ENCODE results near the gene RND3.

RND3 gene

GRCh38 chr2:150475479-150476250 is 11.8 kb downstream of the RND3 start:
- no peak for DNase-seq (ENCODE audit: low read depth)

- no peak for DNase-seq (ENCODE audit: low read depth)
These were observed 13.0 kb downstream of the RND3 start for GRCh38 chr2:150474326-150475074.

- DNase-seq (ENCODE audit: low read depth): no peak
These were observed 13.7 kb downstream of the RND3 start for GRCh38 chr2:150473767-150474166.

GRCh38 chr2:150472511-150472899 is 15.0 kb downstream of the RND3 start:
- no peak for DNase-seq (ENCODE audit: low read depth)

DNA sequence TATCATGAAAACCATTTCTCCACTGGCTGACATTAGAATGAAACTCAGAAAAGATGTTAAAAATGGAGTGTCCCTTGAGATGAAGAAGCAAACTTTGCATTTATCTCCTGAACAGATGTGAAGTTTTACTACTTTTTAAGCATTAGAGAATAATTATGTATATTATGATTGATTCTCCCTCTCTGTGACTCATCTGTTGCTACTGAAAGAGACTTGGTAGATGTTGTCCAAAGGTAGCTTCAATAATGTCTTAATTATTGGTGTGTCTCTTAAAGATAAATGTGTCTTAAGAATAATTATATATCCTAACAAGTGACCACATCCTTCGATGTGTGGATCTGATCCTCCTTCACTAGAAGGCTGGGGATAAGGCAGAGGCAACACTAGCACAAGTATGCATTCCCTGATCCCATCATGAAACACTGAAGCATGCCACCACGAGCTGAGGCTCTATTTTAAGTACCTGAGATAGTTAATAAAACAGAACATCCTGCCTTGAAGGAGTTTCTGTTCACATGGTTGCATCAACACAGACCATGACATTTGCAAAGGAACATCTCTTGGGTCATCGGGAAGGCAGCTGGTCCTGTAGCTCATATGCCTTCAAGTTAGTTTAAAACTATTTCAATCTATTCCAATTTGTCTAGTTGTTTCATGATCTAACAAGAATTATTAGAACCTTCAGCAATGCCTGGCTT is 15.5 kb downstream of the RND3 start:
- DNase-seq (ENCODE audit: low read depth): no peak

- DNase-seq (ENCODE audit: low read depth): no peak
These were observed 17.0 kb downstream of the RND3 start for GRCh38 chr2:150470435-150470834.

DNA sequence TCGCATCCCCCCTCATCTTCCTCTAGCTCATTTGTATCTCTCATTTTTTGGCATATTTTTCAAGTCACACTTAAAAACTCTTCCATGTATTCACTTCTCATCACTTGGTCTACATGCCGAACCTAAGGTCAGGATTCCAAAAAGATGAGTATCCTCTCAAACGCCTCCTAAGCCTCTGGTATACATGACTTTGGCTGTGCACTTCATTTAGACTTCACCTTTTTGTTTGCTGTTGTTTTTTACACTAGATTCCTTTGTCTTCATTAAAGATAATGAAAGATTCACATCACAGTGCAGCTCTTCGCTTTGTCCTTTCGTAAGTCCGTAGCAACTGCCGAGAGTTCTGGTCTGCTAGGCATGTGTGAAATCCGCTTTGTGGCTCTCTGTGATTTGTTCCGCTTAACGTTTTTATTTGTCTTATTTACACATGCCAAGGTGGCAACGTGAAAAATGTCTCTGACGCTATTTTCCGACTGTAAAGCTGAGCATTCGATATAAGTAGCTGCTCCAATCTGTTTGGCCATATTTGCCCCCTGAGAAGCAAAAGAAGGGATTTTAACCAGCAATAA is 17.7 kb downstream of the RND3 start:
- DNase-seq (ENCODE audit: low read depth): no peak

- no peak for DNase-seq (ENCODE audit: low read depth)
These were observed 19.0 kb downstream of the RND3 start for GRCh38 chr2:150468350-150468960.

GRCh38 chr2:150467621-150467963 is 19.9 kb downstream of the RND3 start:
- no peak for DNase-seq (ENCODE audit: low read depth)

- no peak for DNase-seq (ENCODE audit: low read depth)
These were observed 20.5 kb downstream of the RND3 start for GRCh38 chr2:150466741-150467620.

- DNase-seq (ENCODE audit: low read depth): no peak
These were observed 21.5 kb downstream of the RND3 start for GRCh38 chr2:150465703-150466569.

- no peak for DNase-seq (ENCODE audit: low read depth)
These were observed 22.5 kb downstream of the RND3 start for GRCh38 chr2:150464986-150465385.

DNA sequence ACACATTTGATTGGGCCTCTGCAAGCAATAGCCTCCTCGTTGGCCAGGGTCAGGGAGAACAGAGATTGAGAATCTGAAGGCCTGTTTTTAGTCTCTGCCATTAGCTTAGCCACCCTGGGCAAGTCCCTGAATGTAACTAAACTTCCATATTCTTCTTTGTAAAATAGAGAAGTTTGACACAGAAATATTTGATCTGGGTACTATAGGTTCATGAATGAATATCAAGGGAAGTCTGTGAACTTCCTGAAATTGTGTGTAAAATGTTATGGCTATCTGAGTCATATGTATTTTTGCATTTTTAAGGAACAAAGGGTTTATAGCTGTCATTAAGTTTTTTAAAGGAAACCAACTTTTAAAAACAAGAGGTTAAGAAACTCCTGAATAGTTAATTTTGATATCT is 23.2 kb downstream of the RND3 start:
- no peak for DNase-seq (ENCODE audit: low read depth)

DNA sequence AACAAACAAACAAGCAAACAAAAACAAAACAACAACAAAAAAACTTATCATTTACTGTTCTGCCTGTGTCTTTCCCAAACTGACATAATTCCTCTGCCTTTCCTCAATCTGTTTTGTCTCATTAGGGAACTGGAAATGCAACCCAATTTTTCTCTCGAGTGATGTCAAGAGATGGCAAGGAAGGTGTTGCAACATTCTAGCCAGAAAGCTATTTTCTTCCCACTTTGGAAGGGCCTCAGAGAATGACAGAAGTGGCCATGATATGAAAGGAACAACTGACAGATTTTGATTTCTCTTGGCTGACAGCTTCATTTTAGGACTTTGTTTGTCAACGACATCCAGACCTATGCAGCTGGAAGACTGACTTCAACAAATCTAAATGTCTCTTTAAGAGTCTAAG is 24.7 kb downstream of the RND3 start:
- no peak for DNase-seq (ENCODE audit: low read depth)

DNA sequence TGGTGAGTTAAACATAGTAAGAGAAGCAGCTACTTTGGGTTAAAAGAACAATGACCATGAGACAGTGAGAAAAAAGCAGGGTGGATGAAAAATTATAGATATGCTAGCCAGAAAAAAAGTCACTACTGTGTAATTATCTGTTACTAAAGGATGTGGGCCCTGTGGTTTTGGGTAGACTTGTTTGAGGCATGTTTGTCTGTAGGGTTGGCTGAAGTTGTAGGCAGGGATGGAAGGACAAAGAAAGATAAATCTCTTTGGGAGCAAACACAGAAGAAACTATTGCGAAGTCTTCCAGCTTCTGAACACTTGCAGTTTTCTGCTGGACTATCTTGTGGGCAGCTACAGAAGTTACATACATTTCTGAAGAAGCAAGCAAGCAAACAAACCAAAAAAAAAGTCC is 28.2 kb downstream of the RND3 start:
- no peak for DNase-seq (ENCODE audit: low read depth)

DNA sequence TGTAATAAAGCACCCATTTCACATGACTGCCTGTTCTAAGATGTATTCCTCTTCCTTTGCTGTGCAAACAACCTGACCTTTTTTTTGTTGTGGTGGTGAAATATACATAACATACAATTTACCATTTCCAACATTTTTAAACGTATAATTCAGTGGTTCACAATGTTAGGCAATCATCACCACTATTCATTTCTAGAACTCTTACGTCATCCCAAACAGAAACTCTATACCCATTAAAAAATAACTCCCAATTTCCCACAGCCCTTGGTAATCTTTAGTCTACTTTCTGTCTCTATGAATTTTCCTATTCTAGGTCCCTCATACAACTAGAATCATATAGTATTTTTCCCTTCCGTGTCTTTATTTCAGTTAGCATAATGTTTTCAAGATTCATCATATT is 36.7 kb downstream of the RND3 start:
- no peak for DNase-seq (ENCODE audit: low read depth)

GRCh38 chr2:150449856-150450255 is 37.6 kb downstream of the RND3 start:
- no peak for DNase-seq (ENCODE audit: low read depth)

DNA sequence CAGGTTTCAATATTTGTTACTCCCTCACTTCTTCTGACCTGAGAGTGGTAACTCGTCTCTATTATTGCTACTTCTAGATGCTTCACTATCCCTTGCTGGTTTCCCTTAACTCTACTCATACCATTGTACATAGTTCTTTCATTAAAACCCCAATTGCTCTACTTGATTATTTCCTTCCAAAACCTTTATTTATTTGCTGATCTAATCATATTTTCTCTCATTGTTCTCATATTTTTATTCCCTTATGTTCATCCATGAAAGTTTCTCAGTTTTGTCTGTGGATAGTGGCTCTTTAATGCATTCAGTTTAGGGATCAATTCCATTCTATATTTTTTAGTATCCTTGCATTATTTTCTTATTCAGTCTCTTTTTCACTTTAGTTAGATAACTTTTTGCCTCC is 42.1 kb downstream of the RND3 start:
- no peak for DNase-seq (ENCODE audit: low read depth)

- no peak for DNase-seq (ENCODE audit: low read depth)
These were observed 45.0 kb downstream of the RND3 start for GRCh38 chr2:150442484-150442883.

- DNase-seq (ENCODE audit: low read depth): no peak
These were observed 45.7 kb downstream of the RND3 start for GRCh38 chr2:150441784-150442183.

All from stimulated activated CD8-positive, alpha-beta memory T cell treated with anti-CD3 and anti-CD28 coated beads, Interleukin-7, amount 100 ng/mL, for 24 hours (primary cell).